ENCODE data around the gene UBE2J1.

DNA sequence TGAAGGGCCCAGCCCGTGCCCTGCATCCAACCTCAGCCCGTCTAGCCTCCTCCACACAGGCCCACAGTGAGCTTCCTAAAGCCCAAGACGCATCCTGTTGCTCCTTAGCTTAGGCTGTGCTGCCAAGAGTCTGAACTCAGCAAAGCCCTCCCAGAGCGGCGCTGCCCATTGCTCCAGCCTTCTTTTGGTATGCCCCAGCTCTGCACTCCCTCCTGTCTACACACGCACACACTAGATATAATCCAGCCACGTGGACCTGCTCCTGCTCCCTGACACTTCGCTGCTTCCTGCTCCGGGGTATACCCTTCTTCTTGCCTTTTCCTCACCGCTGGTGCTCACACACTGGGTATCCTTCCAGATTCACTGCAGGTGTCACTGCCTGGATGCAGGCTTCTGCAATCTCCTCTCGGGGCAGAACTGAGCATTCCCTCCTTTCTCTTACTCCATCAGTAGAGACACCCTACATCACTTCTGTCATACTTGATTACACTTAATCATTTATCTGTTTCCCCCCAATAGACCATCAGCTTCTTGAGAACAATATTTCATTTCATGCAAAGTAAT is 61.2 kb downstream of the UBE2J1 start:
- TF ChIP-seq, protein P1, sequence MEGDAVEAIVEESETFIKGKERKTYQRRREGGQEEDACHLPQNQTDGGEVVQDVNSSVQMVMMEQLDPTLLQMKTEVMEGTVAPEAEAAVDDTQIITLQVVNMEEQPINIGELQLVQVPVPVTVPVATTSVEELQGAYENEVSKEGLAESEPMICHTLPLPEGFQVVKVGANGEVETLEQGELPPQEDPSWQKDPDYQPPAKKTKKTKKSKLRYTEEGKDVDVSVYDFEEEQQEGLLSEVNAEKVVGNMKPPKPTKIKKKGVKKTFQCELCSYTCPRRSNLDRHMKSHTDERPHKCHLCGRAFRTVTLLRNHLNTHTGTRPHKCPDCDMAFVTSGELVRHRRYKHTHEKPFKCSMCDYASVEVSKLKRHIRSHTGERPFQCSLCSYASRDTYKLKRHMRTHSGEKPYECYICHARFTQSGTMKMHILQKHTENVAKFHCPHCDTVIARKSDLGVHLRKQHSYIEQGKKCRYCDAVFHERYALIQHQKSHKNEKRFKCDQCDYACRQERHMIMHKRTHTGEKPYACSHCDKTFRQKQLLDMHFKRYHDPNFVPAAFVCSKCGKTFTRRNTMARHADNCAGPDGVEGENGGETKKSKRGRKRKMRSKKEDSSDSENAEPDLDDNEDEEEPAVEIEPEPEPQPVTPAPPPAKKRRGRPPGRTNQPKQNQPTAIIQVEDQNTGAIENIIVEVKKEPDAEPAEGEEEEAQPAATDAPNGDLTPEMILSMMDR (IDR thresholded peaks at IDR 0.05 in 2 of 3, conservative IDR thresholded peaks at IDR 0.05 in 1 of 3; ENCODE audit: borderline replicate concordance in 1 of 3, insufficient read depth in 1 of 3, low read depth in 2 of 3, low read length in 2 of 3): peak in 1 of 3 experiments; percentile 15; a peak in 1 of 6 replicates
- TF ChIP-seq POLR2A (IDR thresholded peaks at IDR 0.05; ENCODE audit: borderline replicate concordance, extremely low read depth, insufficient read depth, insufficient read length) (no peak), EZH2 (IDR thresholded peaks at IDR 0.05) (no peak), SIN3A (IDR thresholded peaks at IDR 0.05; ENCODE audit: low read depth) (no peak)
